DOHH2 (cell line): ENCODE data around the gene RBX1.

Experiments
- H3F3A ChIP-seq: fragments of 200-600 bp; sonication (generic), shearing (Covaris generic); 2 replicates; pipeline ENCODE4 v1.6.0; 2016; ENCODE audit warnings: antibody characterized with exemption, mild to moderate bottlenecking; ENCODE audit not compliant: control insufficient read depth, insufficient read depth
- H3K27ac ChIP-seq: fragments of 200-600 bp; sonication (generic); 2 replicates; pipeline ENCODE4 v1.5.1; 2014; ENCODE audit warnings: low read depth, mild to moderate bottlenecking, low read length, moderate library complexity
- H3K27me3 ChIP-seq: fragments of 200-600 bp; sonication (generic); 2 replicates; pipeline ENCODE4 v1.6.1; 2014; ENCODE audit warnings: mild to moderate bottlenecking, low read length, mixed read lengths; ENCODE audit not compliant: control insufficient read depth
- H3K36me3 ChIP-seq: fragments of 200-600 bp; sonication (generic); 2 replicates; pipeline ENCODE4 v1.6.1; 2014; ENCODE audit warnings: mild to moderate bottlenecking, low read length, moderate library complexity, mixed read lengths; ENCODE audit not compliant: control insufficient read depth
- H3K4me1 ChIP-seq: fragments of 200-600 bp; sonication (generic); 2 replicates; pipeline ENCODE4 v1.6.1; 2014; ENCODE audit warnings: mild to moderate bottlenecking, low read length, mixed read lengths; ENCODE audit not compliant: control insufficient read depth
- H3K4me2 ChIP-seq: fragments of 200-600 bp; sonication (generic); 2 replicates; pipeline ENCODE4 v1.6.0; 2014; ENCODE audit warnings: mild to moderate bottlenecking, low read length, moderate library complexity
- H3K4me3 ChIP-seq: fragments of 200-600 bp; sonication (generic); 2 replicates; pipeline ENCODE4 v1.5.1; 2014; ENCODE audit warnings: mild to moderate bottlenecking, low read length, mixed read lengths
- H3K79me2 ChIP-seq: fragments of 200-600 bp; sonication (generic); 2 replicates; pipeline ENCODE4 v1.6.1; 2014; ENCODE audit warnings: mild to moderate bottlenecking, low read length, mixed read lengths; ENCODE audit not compliant: control insufficient read depth
- H3K9me2 ChIP-seq: fragments of 200-600 bp; sonication (generic); replicated peaks from 2 replicates; pipeline ENCODE4 v1.6.1; 2014; ENCODE audit warnings: mild to moderate bottlenecking, low read length, mixed read lengths; ENCODE audit not compliant: control insufficient read depth
- H3K9me3 ChIP-seq: fragments of 200-600 bp; sonication (generic); 2 replicates; pipeline ENCODE4 v1.6.1; 2014; ENCODE audit warnings: antibody characterized with exemption, low read length, mixed read lengths; ENCODE audit not compliant: control insufficient read depth, insufficient read depth
- H4K20me1 ChIP-seq: fragments of 200-600 bp; sonication (generic); 2 replicates; pipeline ENCODE4 v1.6.0; 2014; ENCODE audit warnings: low read depth, mild to moderate bottlenecking, antibody characterized with exemption, low read length, moderate library complexity; ENCODE audit not compliant: control insufficient read depth, insufficient read depth
- CTCF ChIP-seq: fragments of 200-600 bp; sonication (generic); IDR thresholded peaks from one replicate; pipeline ENCODE4 v1.5.1; 2014; ENCODE audit warnings: antibody characterized with exemption, mild to moderate bottlenecking, low read depth, low read length; ENCODE audit not compliant: poor library complexity, severe bottlenecking
- EZH2phosphoT487 ChIP-seq: fragments of 200-600 bp; sonication (generic); IDR thresholded peaks from 2 replicates; pipeline ENCODE4 v1.6.1; 2017; ENCODE audit warnings: borderline replicate concordance, mild to moderate bottlenecking, antibody characterized with exemption, low read length, moderate library complexity, mixed read lengths

RBX1 gene

DNA sequence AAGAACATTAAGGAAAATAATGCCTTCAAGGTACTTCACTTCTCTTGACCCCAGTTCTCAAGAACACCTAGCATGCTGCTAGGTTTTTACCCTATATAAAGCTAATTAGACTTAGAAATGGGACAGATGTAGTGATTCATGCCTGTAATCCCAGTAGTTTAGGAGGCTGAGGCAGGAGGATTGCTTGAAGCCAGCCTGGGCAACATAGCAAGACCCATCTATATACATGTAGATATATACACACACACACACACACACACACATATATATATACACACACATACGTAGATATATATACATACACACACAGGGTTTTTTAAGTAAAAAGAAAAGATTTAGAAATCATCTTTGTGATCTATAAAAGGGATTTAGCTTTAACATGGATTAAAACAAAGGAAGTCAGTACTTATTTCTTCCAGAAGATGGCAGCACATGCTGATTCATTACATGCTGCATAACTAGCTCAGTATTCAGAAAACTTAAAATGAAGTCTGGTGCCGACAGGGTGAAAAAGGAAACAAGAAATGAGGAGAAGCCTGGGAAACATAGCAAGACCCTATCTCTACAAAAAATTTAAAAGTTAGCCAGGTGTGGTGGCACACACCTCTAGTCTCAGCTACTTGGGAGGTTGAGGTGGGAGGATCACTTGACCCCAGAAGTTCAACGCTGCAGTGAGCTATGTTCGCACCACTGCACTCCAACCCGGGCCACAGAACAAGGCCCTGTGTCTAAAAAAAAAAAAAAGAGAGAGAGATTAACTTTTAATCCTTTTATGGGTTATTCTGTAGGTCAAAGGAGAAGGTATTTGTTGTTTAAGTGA, 28.5 kb upstream of the RBX1 start:
- H3K36me3 ChIP-seq = peaks cover 44% of the 10 kb centered on the region
- TF ChIP-seq EZH2phosphoT487 (no peak), CTCF (peak; percentile 67)

DNA sequence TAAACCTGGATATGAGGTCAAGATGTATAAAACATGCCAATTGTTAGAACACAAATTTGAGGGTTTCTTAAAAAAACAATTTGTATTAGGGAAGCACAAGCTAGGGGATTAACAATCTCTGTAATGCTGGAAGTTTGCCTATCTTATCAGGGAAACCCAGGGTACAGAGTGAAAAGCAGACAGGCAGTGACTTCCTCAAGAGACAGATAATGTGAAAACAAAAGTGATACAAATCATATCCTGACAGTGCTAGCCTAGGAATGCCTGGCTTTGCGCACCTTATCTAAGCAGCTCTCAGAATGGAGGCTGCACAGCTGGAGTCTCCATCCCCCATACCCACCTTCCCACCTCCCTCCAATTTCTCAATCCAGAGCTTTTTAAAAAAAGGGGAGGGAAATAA, 22.5 kb upstream of the RBX1 start:
- Histone ChIP-seq H3K79me2 (no peaks in the 10 kb centered on the region), H3K9me2 (no peaks in the 10 kb centered on the region), H3K36me3 (peaks cover 29% of the 10 kb centered on the region), H3F3A (no peaks in the 10 kb centered on the region), H3K27ac (no peak overlapping the region), H4K20me1 (no peaks in the 10 kb centered on the region), H3K4me3 (no peak overlapping the region), H3K4me1 (no peaks in the 10 kb centered on the region), H3K27me3 (no peaks in the 10 kb centered on the region), H3K9me3 (no peaks in the 10 kb centered on the region), H3K4me2 (no peak overlapping the region)
- TF ChIP-seq CTCF = no peak
- no peak for TF ChIP-seq EZH2phosphoT487

More for the DNA sequence above, 28.5 kb upstream of the RBX1 start:
- Histone ChIP-seq H4K20me1 (no peaks in the 10 kb centered on the region), H3K79me2 (no peaks in the 10 kb centered on the region), H3K27ac (no peak overlapping the region), H3K4me2 (0 out of 2 replicates have a peak overlapping the region, but pooled peaks have one; percentile 19), H3K4me1 (peaks cover 10% of the 10 kb centered on the region), H3F3A (no peaks in the 10 kb centered on the region), H3K9me2 (no peaks in the 10 kb centered on the region), H3K27me3 (no peaks in the 10 kb centered on the region), H3K9me3 (no peaks in the 10 kb centered on the region), H3K4me3 (no peak overlapping the region)

DNA sequence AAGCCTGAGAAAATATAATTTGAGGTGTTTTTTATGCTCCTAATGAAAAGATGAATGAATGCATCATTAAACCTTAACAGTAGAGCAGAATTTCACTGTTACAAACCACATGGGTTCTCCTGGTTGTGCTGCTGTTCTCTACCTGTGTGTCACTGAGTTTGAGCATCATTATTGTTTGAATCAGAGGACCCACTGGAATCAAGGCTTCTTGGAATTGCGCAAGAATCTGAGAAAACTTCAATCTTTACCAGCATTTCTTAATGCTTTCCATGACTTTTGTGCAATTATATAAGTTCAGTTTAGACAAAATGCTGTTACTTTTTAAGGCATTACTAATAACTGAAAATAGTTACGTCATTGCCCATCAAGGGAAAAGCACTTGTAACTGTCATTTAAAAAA, 18.8 kb upstream of the RBX1 start:
- H3K27ac ChIP-seq = no peak overlapping the region
- no peaks in the 10 kb centered on the region for H4K20me1 ChIP-seq
- no peak overlapping the region for H3K4me2 ChIP-seq
- TF ChIP-seq CTCF = no peak
- TF ChIP-seq EZH2phosphoT487 = no peak
- no peaks in the 10 kb centered on the region for H3K4me1 ChIP-seq
- no peaks in the 10 kb centered on the region for H3K9me2 ChIP-seq
- peaks cover 3% of the 10 kb centered on the region; the same call in 1 of the 2 replicates for H3K36me3 ChIP-seq
- no peaks in the 10 kb centered on the region for H3K27me3 ChIP-seq
- no peak overlapping the region for H3K4me3 ChIP-seq
- H3K79me2 ChIP-seq = no peaks in the 10 kb centered on the region
- H3F3A ChIP-seq = no peaks in the 10 kb centered on the region
- H3K9me3 ChIP-seq = no peaks in the 10 kb centered on the region
